Measurements from ENCODE around the gene LRRC70. TPM values are rescaled to one million over a fixed set of nuclear protein-coding genes. Genes with fewer than 3 reads are reported as not detected.

LRRC70 gene
- total and polyA plus RNA-seq, 12 donors, result 0.72 to 8.2 (median 3.4) TPM; not detected in 1

- no peak overlapping the region for H3K4me3 ChIP-seq
- H3K36me3 ChIP-seq (replicated peaks in 1 of 2), result no peaks in the 10 kb centered on the region
- no peaks in the 10 kb centered on the region for H3K4me1 ChIP-seq (replicated peaks in 1 of 2)
- intact Hi-C loops (cut with DNase I), result loop anchor here in 1 of 2 donors (10.0 kb wide), 1 partner anchor 162 kb away; no protein-coding TSS in a partner anchor
- H3K9me3 ChIP-seq (replicated peaks in 1 of 3), result no peaks in the 10 kb centered on the region
- no peak overlapping the region for H3K27ac ChIP-seq
- 75 to 85% (median 80%) methylated on average over 3 of the region's 3 CpGs for WGBS, 4 donors
- no peak for DNase-seq
- no peaks in the 10 kb centered on the region for H3K27me3 ChIP-seq
- TF ChIP-seq POLR2A (IDR thresholded peaks at IDR 0.05) (no peak), CTCF (IDR thresholded peaks at IDR 0.05) (no peak)
Observed at GRCh38 chr5:62627121-62627520, 48.5 kb downstream of the LRRC70 start.

- Histone ChIP-seq H3K27ac (no peak overlapping the region), H3K9me3 (replicated peaks in 1 of 3) (no peaks in the 10 kb centered on the region), H3K27me3 (no peaks in the 10 kb centered on the region), H3K36me3 (replicated peaks in 1 of 2) (no peaks in the 10 kb centered on the region), H3K4me3 (no peak overlapping the region), H3K4me1 (replicated peaks in 1 of 2) (no peaks in the 10 kb centered on the region)
- intact Hi-C loops (cut with DNase I), result loop anchor here in 1 of 2 donors (10.0 kb wide), 1 partner anchor 163 kb away; no protein-coding TSS in a partner anchor
- TF ChIP-seq POLR2A (IDR thresholded peaks at IDR 0.05) (no peak), CTCF (IDR thresholded peaks at IDR 0.05) (no peak)
- WGBS, 4 donors, result 88 to 96% (median 90%) methylated on average over 5 of the region's 5 CpGs
- no peak for DNase-seq
Observed at GRCh38 chr5:62627901-62628300, 49.3 kb downstream of the LRRC70 start.

Other genes starting within 250 kb of the LRRC70 start
- 10 to 100 TPM; 17.6 to 29.1 (median 24.6) TPM for gene DIMT1, start 174.9 kb upstream of the LRRC70 start, total RNA-seq
- 10 to 100 TPM; 10.4 to 22.1 (median 12.8) TPM for gene DIMT1, start 174.9 kb upstream of the LRRC70 start, polyA plus RNA-seq
- 10 to 100 TPM; 12.1 to 33.3 (median 24.6) TPM for gene IPO11, start 166.1 kb upstream of the LRRC70 start, total RNA-seq
- gene IPO11, start 166.1 kb upstream of the LRRC70 start, polyA plus RNA-seq, result 10 to 100 TPM in 2 of 3 donors, 1 to 10 TPM in 1; 6.0 to 31.8 (median 11.0) TPM

Data from adrenal gland (tissue), 12 donors.